HG02642 (cell line): ENCODE data around the gene SNX25.

Experiments used
- ATAC-seq: cut with Tn5 transposase; IDR thresholded peaks from one replicate; pipeline ENCODE4 v1.9.1; 2021; ENCODE audit warnings: mild to moderate bottlenecking; ENCODE audit not compliant: unreplicated experiment, poor library complexity

Gene SNX25

GRCh38 chr4:185363251-185363650, 153.9 kb downstream of the SNX25 start:
- no peak for ATAC-seq

- no peak for ATAC-seq
Observed at GRCh38 chr4:185364886-185365285, 155.5 kb downstream of the SNX25 start.

- ATAC-seq = no peak
Observed at GRCh38 chr4:185369731-185370130, 160.3 kb downstream of the SNX25 start.

GRCh38 chr4:185370268-185370949, 161.0 kb downstream of the SNX25 start:
- no peak for ATAC-seq

- ATAC-seq = no peak
Observed at GRCh38 chr4:185371702-185372101, 162.3 kb downstream of the SNX25 start.

GRCh38 chr4:185374027-185374426, 164.6 kb downstream of the SNX25 start:
- no peak for ATAC-seq

GRCh38 chr4:185374573-185374972, 165.2 kb downstream of the SNX25 start:
- no peak for ATAC-seq

- ATAC-seq = no peak
Observed at GRCh38 chr4:185378264-185378663, 168.9 kb downstream of the SNX25 start.

GRCh38 chr4:185379326-185380295, 170.2 kb downstream of the SNX25 start:
- ATAC-seq = no peak

GRCh38 chr4:185380320-185380719, 170.9 kb downstream of the SNX25 start:
- ATAC-seq = no peak

GRCh38 chr4:185381288-185382196, 172.1 kb downstream of the SNX25 start:
- ATAC-seq = no peak

- ATAC-seq = no peak
Observed at GRCh38 chr4:185382754-185383153, 173.4 kb downstream of the SNX25 start.

- ATAC-seq = no peak
Observed at GRCh38 chr4:185383451-185383850, 174.1 kb downstream of the SNX25 start.

GRCh38 chr4:185384061-185384460, 174.7 kb downstream of the SNX25 start:
- no peak for ATAC-seq

GRCh38 chr4:185384930-185385331, 175.5 kb downstream of the SNX25 start:
- no peak for ATAC-seq

GRCh38 chr4:185387957-185388356, 178.6 kb downstream of the SNX25 start:
- no peak for ATAC-seq

GRCh38 chr4:185390941-185391340, 181.5 kb downstream of the SNX25 start:
- no peak for ATAC-seq

GRCh38 chr4:185392156-185392555, 182.8 kb downstream of the SNX25 start:
- ATAC-seq = no peak

- ATAC-seq = no peak
Observed at GRCh38 chr4:185394568-185395237, 185.3 kb downstream of the SNX25 start.
